Measurements from ENCODE around the gene NIN. TPM values are rescaled to one million over a fixed set of nuclear protein-coding genes. Genes with fewer than 3 reads are reported as not detected.

NIN gene
- total and polyA plus RNA-seq, 7 experiments from 2014 or later: 51.1 to 149 (median 106) TPM

GRCh38 chr14:50776522-50776921 is 54.4 kb downstream of the NIN start:
- H3K4me1 Mint-ChIP-seq: peaks cover 25 to 62% (median 49%) of the 10 kb centered on the region in 7 donors
- no peak for DNase-seq

GRCh38 chr14:50775357-50775756 is 55.6 kb downstream of the NIN start:
- POLR2A ChIA-PET: interaction anchor here (0.7 to 4.3 kb wide), 5 partner anchors 18 to 93 kb away, joined by 3 to 29 read pairs (median 3); partner anchors contain the start of gene NIN

More at GRCh38 chr14:50776522-50776921, 54.4 kb downstream of the NIN start:
- H3K4me1 ChIP-seq (ENCODE audit: control insufficient read depth in 2 of 2, insufficient read depth in 2 of 2, low read length in 2 of 2): peaks cover 17 to 23% of the 10 kb centered on the region in 2 donors
- peaks cover 13 to 56% (median 49%) of the 10 kb centered on the region in 5 donors for H3K36me3 Mint-ChIP-seq
- CTCF ChIA-PET: interaction anchor here (0.5 to 4.3 kb wide), 15 partner anchors 9 to 456 kb away, joined by 3 to 110 read pairs (median 6); no protein-coding TSS in a partner anchor
- H3K27ac Mint-ChIP-seq: peak overlapping the region in 3 of 9 donors; percentile 14 to 68 (median 43)
- intact Hi-C loops (cut with micrococcal nuclease): loop anchor here in 1 of 2 donors (5.0 kb wide), 2 partner anchors 49 to 464 kb away; partner anchors contain the start of genes DMAC2L and L2HGDH
- peaks cover 0 to 37% (median 7%) of the 10 kb centered on the region in 3 experiments for H3K36me3 ChIP-seq (ENCODE audit: control insufficient read depth in 2 of 3, insufficient read depth in 3 of 3, low read length in 3 of 3)
- POLR2A ChIA-PET: interaction anchor here (0.9 to 4.3 kb wide), 8 partner anchors 9 to 83 kb away, joined by 3 to 29 read pairs (median 4); partner anchors contain the start of gene NIN
- ATAC-seq: no peak
- H3K27ac ChIP-seq (ENCODE audit: low read depth, low read length): no peak overlapping the region
- H3K27me3 ChIP-seq (ENCODE audit: control insufficient read depth in 2 of 2, insufficient read depth in 2 of 2, low read length in 2 of 2): no peaks in the 10 kb centered on the region
- H3K9me3 Mint-ChIP-seq: no peaks in the 10 kb centered on the region
- H3K4me3 ChIP-seq (ENCODE audit: low read length): no peak overlapping the region
- no peaks in the 10 kb centered on the region for H3K9me3 ChIP-seq (ENCODE audit: control insufficient read depth in 2 of 3, low read length in 3 of 3)
- H3K27me3 Mint-ChIP-seq: no peaks in the 10 kb centered on the region
- H3K4me3 Mint-ChIP-seq: no peak overlapping the region

GRCh38 chr14:50774542-50775267 is 56.3 kb downstream of the NIN start:
- H3K27ac Mint-ChIP-seq: peak overlapping the region in 5 of 9 donors; percentile 5 to 78 (median 43)
- peaks cover 17% of the 10 kb centered on the region in 2 donors for H3K4me1 ChIP-seq (ENCODE audit: control insufficient read depth in 2 of 2, insufficient read depth in 2 of 2, low read length in 2 of 2)
- H3K4me1 Mint-ChIP-seq: peaks cover 25 to 47% (median 34%) of the 10 kb centered on the region in 7 donors

More at GRCh38 chr14:50775357-50775756, 55.6 kb downstream of the NIN start:
- H3K36me3 Mint-ChIP-seq: peaks cover 20 to 57% (median 50%) of the 10 kb centered on the region in 5 donors
- H3K9me3 Mint-ChIP-seq: no peaks in the 10 kb centered on the region
- ATAC-seq (no peak), DNase-seq (no peak)
- Histone ChIP-seq H3K9me3 (ENCODE audit: control insufficient read depth in 2 of 3, low read length in 3 of 3) (no peaks in the 10 kb centered on the region), H3K4me3 (ENCODE audit: low read length) (no peak overlapping the region), H3K27me3 (ENCODE audit: control insufficient read depth in 2 of 2, insufficient read depth in 2 of 2, low read length in 2 of 2) (no peaks in the 10 kb centered on the region), H3K27ac (ENCODE audit: low read depth, low read length) (no peak overlapping the region), H3K4me1 (ENCODE audit: control insufficient read depth in 2 of 2, insufficient read depth in 2 of 2, low read length in 2 of 2) (peaks cover 17 to 22% of the 10 kb centered on the region in 2 donors), H3K36me3 (ENCODE audit: control insufficient read depth in 2 of 3, insufficient read depth in 3 of 3, low read length in 3 of 3) (peaks cover 4 to 48% (median 12%) of the 10 kb centered on the region in 3 experiments)
- H3K27ac Mint-ChIP-seq: no peak overlapping the region
- no peaks in the 10 kb centered on the region for H3K27me3 Mint-ChIP-seq
- intact Hi-C loops (cut with micrococcal nuclease): loop anchor here in 1 of 2 donors (5.0 kb wide), 2 partner anchors 48 to 463 kb away; partner anchors contain the start of genes DMAC2L and L2HGDH
- peaks cover 25 to 50% (median 37%) of the 10 kb centered on the region in 7 donors for H3K4me1 Mint-ChIP-seq
- CTCF ChIA-PET: interaction anchor here (0.5 to 4.3 kb wide), 14 partner anchors 10 to 455 kb away, joined by 3 to 110 read pairs (median 4); no protein-coding TSS in a partner anchor
- H3K4me3 Mint-ChIP-seq: no peak overlapping the region

GRCh38 chr14:50773632-50774541 is 57.1 kb downstream of the NIN start:
- H3K27me3 ChIP-seq (ENCODE audit: control insufficient read depth in 2 of 2, insufficient read depth in 2 of 2, low read length in 2 of 2): no peaks in the 10 kb centered on the region
- no peak overlapping the region for H3K4me3 ChIP-seq (ENCODE audit: low read length)
- intact Hi-C loops (cut with micrococcal nuclease): loop anchor here (1.0 to 2.0 kb wide), 5 partner anchors 86 to 453 kb away; no protein-coding TSS in a partner anchor
- peak; percentile 65 for ATAC-seq
- Mint-ChIP-seq H3K36me3 (peaks cover 25 to 62% (median 54%) of the 10 kb centered on the region in 5 donors), H3K4me3 (peak overlapping the region in 3 of 10 donors; percentile 1 to 27 (median 18)), H3K27me3 (no peaks in the 10 kb centered on the region), H3K9me3 (no peaks in the 10 kb centered on the region), H3K4me1 (peaks cover 17 to 41% (median 28%) of the 10 kb centered on the region in 7 donors), H3K27ac (peak overlapping the region in 8 of 9 donors; percentile 1 to 78 (median 37))
- no peaks in the 10 kb centered on the region for H3K9me3 ChIP-seq (ENCODE audit: control insufficient read depth in 2 of 3, low read length in 3 of 3)
- CTCF ChIA-PET: interaction anchor here (0.6 to 1.7 kb wide), 11 partner anchors 8 to 228 kb away, joined by 3 to 6 read pairs (median 4); no protein-coding TSS in a partner anchor
- no peak overlapping the region for H3K27ac ChIP-seq (ENCODE audit: low read depth, low read length)
- POLR2A ChIA-PET: interaction anchor here (1.0 to 1.3 kb wide), 2 partner anchors 83 to 92 kb away, joined by 3 read pairs; no protein-coding TSS in a partner anchor
- peak in 1 of 9 donors; percentile 38 for DNase-seq
- H3K4me1 ChIP-seq (ENCODE audit: control insufficient read depth in 2 of 2, insufficient read depth in 2 of 2, low read length in 2 of 2): peaks cover 9 to 13% of the 10 kb centered on the region in 2 donors
- peaks cover 11 to 63% (median 21%) of the 10 kb centered on the region in 3 experiments for H3K36me3 ChIP-seq (ENCODE audit: control insufficient read depth in 2 of 3, insufficient read depth in 3 of 3, low read length in 3 of 3)

More at GRCh38 chr14:50774542-50775267, 56.3 kb downstream of the NIN start:
- Histone ChIP-seq H3K9me3 (ENCODE audit: control insufficient read depth in 2 of 3, low read length in 3 of 3) (no peaks in the 10 kb centered on the region), H3K27ac (ENCODE audit: low read depth, low read length) (no peak overlapping the region), H3K4me3 (ENCODE audit: low read length) (no peak overlapping the region), H3K27me3 (ENCODE audit: control insufficient read depth in 2 of 2, insufficient read depth in 2 of 2, low read length in 2 of 2) (no peaks in the 10 kb centered on the region), H3K36me3 (ENCODE audit: control insufficient read depth in 2 of 3, insufficient read depth in 3 of 3, low read length in 3 of 3) (peaks cover 4 to 55% (median 17%) of the 10 kb centered on the region in 3 experiments)
- H3K27me3 Mint-ChIP-seq: no peaks in the 10 kb centered on the region
- CTCF ChIA-PET: interaction anchor here (0.7 to 4.3 kb wide), 13 partner anchors 9 to 432 kb away, joined by 3 to 110 read pairs (median 4); no protein-coding TSS in a partner anchor
- ATAC-seq (no peak), DNase-seq (no peak)
- peak overlapping the region in 2 of 10 donors; percentile 6 to 27 for H3K4me3 Mint-ChIP-seq
- H3K9me3 Mint-ChIP-seq: no peaks in the 10 kb centered on the region
- intact Hi-C loops (cut with micrococcal nuclease): loop anchor here in 1 of 2 donors (1.0 to 5.0 kb wide), 3 partner anchors 47 to 462 kb away; partner anchors contain the start of genes DMAC2L and L2HGDH
- POLR2A ChIA-PET: interaction anchor here (0.7 to 4.3 kb wide), 4 partner anchors 54 to 93 kb away, joined by 3 to 29 read pairs (median 12); partner anchors contain the start of gene NIN
- H3K36me3 Mint-ChIP-seq: peaks cover 21 to 59% (median 57%) of the 10 kb centered on the region in 5 donors

DNA sequence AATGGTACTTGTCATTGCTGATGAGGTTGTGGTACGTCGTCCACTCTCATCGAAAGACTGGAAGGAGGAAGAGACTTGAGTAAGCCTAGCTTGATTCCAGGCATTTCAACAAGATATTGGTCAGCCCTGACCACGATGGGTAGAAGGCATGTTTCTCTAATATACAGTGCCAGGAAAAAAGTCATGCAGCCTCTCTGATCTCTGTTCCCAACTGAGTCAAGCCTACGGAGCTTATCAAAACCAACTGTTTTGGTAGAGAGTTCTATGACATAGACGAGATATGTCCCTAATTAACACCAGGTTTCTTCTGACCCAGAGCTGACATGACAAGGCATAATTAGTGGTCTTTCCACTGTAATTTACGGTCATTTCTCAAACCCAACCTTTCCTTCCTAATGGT is 58.5 kb downstream of the NIN start:
- CTCF ChIA-PET: interaction anchor here (1.3 to 1.5 kb wide), 2 partner anchors 88 to 89 kb away, joined by 3 read pairs; no protein-coding TSS in a partner anchor
- Mint-ChIP-seq H3K4me3 (no peak overlapping the region), H3K27me3 (no peaks in the 10 kb centered on the region), H3K27ac (no peak overlapping the region), H3K9me3 (no peaks in the 10 kb centered on the region), H3K4me1 (peaks cover 17 to 34% (median 22%) of the 10 kb centered on the region in 7 donors), H3K36me3 (peaks cover 34 to 74% (median 64%) of the 10 kb centered on the region in 5 donors)
- no peaks in the 10 kb centered on the region for H3K27me3 ChIP-seq (ENCODE audit: control insufficient read depth in 2 of 2, insufficient read depth in 2 of 2, low read length in 2 of 2)
- H3K27ac ChIP-seq (ENCODE audit: low read depth, low read length): no peak overlapping the region
- H3K4me3 ChIP-seq (ENCODE audit: low read length): no peak overlapping the region
- H3K4me1 ChIP-seq (ENCODE audit: control insufficient read depth in 2 of 2, insufficient read depth in 2 of 2, low read length in 2 of 2): peaks cover 0 to 5% of the 10 kb centered on the region in 2 donors
- ATAC-seq: no peak
- H3K9me3 ChIP-seq (ENCODE audit: control insufficient read depth in 2 of 3, low read length in 3 of 3): no peaks in the 10 kb centered on the region
- intact Hi-C loops (cut with micrococcal nuclease): loop anchor here in 1 of 2 donors (2.0 kb wide), 1 partner anchor 452 kb away; no protein-coding TSS in a partner anchor
- POLR2A ChIA-PET: interaction anchor here (0.9 kb wide), 1 partner anchor 88 kb away, joined by 7 read pairs; no protein-coding TSS in a partner anchor
- H3K36me3 ChIP-seq (ENCODE audit: control insufficient read depth in 2 of 3, insufficient read depth in 3 of 3, low read length in 3 of 3): peaks cover 20 to 71% (median 28%) of the 10 kb centered on the region in 3 experiments
- no peak for DNase-seq
